ENCODE results near the gene DNAJC7.
"Not testable (repeated sequence)": the region's sequence is repeated elsewhere in the genome, so short reads cannot be mapped to it uniquely, and the experiment has no call there.

The DNAJC7 gene

DNA sequence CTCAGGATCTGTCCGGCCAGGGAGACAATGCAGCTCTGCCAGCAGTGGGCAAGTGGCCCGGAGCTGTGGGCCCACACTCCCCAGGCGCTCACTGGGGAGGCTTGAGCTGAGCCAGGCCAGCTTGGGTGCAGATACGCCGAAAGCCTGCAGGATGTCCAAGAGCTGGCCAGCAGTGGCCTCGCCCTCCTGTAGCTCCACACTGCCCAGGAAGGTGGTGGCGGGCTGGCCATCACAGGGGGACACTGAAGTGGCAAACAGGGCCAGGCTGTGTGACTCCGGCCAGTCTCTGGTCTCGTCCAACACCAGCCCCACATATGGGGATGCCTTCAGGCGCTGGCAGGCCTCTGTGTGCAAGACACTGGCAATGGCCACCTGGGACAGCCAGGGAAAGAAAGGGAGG lies 23.6 kb upstream of the DNAJC7 start:
- no peak for DNase-seq

DNA sequence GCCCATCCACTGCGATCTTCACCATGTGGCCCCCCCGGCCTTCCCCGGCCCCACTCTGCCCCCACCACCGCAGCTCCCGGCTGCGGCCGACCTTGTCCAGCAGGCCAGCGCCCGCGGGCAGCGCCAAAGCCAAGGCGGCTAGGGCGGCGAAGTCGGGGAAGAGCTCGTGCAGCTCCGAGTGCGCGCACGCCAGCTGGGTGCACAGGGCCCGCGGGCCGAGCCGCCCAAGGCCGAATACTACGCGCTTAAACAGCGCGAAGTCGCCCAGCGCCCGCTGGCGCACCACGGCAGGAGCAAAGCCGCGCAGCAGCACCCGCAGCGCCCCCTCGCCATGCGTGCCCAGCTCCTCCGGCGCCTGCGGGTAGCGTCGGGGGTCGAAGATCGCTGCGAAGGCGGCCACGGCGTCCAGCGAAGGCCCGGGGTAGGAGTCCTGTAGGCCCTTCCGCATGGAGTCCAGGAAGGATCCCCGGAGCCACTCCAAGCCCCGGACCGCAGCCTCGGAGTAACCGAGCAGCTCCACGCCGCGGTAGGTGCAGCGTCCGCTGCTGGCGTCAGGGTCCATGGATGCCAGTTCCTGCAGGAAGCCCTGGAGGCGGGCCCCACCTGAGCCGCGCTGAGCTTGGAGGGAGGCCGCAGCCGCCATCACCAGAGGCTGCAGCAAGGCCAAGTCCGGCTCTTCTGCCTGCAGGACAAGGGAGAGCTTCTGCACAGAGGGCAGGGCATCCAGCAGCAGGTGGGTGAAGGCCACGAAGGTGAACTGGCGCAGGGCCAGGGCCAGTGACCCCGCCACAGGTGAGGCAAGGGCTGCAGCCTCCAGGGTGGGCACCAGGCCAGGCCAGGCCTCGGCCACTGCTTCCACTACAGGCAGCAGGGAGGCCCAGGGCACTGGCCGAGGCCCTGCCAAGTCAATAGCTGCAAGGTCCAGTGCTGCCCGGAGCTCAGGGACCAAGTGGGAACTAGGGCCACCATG lies 22.8 kb upstream of the DNAJC7 start:
- no peak for DNase-seq

DNA sequence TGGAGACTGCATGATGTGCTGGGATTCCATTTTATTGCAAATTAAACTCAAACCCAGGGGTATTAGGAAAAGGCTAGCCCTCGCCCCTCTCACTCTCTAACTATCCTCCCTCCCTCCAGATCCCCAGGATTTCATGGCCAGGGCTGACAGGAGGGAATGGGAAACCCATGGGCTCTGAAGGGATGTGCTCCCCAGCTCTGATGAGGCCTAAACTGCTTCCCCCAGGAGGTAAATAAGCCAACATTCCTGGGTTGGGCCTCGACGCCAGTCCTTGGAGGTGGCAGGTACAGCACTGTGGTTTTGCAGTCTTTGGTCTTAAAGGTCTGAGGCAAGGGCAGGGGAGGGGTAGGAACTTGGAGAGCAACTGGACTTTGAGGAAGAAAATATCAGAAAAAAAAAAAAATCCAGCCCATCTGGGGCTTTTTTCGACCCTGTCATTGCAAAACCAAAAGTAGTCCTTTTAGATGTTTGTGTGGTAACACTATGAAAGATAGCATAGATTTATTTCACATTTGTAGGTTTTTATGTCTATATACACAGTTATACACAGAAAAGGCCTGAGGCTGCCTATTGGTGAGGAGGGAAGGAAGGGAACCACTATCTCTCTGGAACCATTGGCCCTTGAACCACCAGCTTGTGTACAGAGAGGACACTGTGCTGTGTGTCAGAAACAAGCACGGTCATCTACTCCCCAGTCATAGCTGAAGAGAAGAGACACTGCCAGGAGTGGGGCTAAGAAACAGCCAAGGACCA lies 21.2 kb upstream of the DNAJC7 start:
- DNase-seq: no peak

DNA sequence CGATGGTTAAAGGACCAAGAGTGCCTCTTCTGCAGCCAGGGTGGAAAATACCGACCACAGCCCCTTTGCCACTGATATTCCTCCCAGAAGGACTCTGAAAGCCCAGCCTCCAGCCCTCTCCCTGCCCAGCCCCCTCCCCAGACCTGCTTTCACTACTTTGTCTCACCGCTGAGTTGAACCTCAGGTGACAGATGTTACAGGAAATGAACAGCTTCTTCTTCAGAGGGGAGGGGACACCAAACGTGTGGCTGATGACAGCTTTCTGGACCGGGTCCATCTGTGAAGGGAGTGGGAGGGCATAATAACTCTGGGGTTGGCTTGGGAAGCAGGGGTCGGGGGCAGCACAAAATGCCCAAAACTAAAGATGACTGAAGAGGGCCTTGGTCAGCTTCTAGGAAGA lies 16.8 kb upstream of the DNAJC7 start:
- no peak for DNase-seq

DNA sequence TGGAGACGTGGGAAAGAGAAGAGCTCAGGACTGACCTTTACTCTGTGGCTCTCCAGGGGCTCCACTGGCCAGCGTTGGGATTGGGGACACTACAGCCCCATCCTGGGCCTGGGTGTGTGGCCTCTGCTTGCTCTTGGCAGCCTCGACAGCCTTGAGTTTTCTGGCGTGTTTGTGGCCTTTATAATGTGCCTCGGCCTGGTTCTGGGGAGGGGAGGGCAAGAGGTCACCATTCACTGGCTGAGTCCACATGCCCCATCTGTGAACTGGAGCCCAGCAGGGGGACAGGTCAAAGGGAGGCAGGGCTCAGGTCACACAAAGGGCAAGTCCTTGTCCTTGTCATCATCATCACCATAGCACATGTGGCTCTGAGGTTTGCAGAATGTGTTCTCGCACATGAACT lies 14.3 kb upstream of the DNAJC7 start:
- DNase-seq: no peak

DNA sequence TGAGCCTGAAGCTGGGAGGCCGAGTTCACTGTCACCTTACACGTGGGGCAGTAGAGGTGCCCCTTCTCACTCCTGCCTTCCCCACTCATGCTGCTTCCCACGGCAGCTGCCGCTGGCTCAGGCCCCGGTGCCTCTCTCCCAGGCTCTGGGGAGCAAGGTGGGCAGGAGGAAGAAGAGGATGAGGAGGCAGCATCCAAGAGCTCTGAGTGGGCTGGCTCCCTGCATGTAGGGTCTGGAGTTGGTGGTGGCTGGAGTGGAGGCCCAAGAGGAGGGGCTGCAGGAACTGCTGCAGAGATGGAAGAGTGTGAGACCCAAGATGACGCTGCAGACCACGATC lies 11.5 kb upstream of the DNAJC7 start:
- no peak for DNase-seq

DNA sequence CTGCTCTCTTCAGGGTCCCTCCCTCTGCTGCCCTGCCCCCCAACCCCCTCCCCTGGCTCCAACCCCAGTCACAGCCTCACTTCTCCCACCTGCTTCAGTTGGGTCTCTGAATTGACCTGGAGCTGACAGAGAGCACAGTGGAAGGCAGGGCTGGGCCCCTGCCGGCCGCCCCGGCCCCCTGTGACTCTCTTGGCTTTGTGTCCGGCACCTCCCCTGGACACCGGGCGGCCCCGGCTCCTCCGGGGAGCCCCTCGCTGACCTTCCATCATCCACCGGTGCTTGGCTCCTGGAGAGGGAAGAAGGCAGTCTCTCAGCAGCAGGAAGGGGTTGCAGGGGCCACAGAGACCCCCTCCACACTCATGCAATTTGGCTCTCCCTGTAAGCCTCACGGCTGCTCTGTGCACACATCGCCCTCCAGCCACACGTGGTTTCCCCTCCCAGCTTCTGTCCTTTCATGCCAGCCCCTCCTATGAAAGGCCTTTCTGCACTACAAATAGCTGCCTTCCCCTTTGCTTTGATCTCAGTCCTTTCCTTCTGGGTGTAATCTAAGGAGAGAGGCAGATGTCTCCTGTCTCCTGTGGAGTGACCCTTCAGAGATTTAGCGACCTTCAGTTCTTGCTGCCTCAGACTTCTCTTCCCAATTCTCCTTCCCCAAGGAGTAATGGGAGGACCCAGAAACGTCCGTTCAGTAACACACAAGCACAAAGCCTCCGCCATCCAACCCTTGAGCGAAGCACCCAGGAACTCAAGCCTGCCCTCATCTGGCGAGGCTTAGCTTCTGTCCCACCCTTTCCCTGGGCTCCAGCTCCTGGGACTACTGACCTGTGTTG lies 10.9 kb upstream of the DNAJC7 start:
- DNase-seq: no peak

DNA sequence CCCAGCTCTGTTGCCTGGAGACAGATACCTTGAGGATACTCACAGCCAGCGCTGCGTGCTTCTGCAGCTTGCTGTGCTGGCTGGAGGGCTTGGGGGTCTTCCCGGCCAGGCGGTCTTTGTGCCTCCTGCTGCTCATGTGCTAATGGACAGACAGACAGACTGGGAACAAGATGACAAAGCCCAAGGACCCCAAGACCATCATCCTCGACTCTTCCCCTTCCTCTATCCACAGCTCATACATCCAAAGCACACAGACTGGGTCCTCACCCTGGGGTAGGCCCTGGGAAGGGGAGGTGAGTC lies 10.3 kb upstream of the DNAJC7 start:
- no peak for DNase-seq

DNA sequence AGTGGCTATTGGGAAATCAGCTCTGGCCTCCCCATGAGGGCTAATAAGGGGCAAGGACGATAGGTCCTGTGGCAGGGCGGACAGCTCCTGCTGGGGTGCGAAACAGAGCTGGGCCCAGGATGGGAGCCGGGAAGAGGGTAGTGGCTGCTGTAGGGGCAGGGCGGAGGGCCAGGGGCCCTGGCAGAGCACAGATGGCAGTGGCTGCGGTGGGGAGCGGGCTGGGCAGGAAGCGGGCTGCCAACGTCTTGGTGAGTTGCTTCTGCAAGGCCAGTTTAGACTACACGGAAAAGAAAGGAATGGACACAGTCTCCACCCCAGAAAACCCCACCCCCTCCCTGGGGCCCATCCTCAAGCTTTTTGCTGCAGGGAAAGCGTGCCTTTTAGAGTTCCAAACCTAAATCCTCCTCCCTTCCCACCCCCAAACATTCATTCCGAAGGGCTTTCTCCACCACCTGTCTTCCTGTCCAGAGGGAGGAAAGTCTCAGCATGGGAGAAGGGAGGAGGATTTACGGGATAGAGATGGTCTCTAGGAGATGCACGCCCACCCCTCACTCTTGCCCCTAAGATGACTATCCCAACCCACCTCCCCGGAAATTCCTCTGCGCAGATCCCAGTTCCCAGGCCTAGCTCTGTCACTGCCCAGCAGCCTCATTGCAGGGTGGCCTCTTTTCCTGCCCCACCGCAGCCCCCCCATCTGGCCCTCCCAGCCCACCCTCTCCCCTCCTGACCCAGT lies 9.8 kb upstream of the DNAJC7 start:
- no peak for DNase-seq

DNA sequence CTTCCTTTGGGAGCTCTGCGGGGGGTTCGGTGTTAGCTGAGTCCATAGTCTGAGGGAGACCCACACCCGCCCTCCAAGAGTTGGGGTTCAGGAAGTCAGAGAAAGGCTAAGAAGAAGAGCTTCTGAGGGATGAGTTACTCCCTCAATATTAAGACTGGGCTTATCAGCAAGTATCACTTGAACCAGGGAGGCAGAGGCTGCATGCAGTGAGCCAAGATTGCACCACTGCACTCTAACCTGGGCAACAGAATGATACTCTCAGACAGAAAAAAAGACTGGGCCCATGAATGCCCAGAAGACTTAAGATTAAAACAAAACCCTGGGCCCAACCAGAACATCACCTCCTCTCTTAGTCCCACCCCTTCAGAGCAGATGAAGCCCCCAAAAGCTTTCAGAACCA lies 8.7 kb upstream of the DNAJC7 start:
- DNase-seq: no peak

DNA sequence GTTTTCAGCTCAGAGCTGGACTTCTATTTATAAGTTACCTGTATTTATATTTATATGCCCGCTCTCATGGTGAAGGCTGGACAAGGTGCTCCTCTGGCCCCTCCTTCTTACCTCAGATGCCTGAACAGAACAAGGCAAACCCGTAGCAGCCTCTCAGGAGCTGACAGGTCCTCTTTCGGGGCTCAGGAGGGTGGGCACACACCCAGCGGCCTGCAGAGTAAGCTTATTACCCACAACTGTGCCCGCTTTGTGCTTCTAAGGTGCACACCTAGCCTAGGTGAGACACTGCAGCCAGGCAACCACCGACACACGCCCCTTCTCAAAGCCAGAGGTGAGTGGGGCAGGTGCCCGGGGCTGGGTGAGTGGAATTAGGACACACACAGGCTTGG lies 7.9 kb upstream of the DNAJC7 start:
- no peak for DNase-seq

DNA sequence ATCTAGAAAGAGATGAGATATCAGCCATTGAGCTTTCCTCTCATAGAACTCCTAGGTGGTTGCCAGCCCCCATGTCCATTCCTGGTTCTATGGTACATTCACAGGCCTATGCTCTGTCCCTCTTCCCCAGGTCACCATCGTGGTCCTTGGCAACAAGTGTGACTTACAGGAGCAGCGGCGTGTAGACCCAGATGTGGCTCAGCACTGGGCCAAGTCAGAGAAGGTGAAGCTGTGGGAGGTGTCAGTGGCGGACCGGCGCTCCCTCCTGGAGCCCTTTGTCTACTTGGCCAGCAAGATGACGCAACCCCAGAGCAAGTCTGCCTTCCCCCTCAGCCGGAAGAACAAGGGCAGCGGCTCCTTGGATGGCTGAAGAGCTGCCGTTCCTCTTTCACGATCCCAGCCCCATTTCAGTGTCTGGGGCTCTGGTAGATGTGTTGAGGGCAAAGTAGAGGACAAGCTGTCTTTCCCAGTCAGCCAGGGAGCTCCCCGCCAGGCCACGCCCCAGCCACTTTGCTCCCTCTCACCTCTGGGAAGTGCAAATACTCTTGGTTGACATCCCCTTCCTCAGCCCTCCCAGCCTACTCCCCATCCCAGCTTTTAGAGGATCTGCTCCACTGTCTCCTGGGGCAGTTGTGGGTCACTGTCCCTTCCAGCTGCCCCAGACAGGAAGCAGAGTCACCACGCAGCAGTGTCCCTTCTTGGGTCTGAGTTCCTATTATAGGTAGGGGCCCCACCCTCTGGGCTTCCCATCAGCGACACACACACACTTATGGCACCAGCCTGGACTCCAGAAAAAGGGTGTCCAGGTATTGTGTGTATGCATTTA lies 6.5 kb upstream of the DNAJC7 start:
- no peak for DNase-seq

DNA sequence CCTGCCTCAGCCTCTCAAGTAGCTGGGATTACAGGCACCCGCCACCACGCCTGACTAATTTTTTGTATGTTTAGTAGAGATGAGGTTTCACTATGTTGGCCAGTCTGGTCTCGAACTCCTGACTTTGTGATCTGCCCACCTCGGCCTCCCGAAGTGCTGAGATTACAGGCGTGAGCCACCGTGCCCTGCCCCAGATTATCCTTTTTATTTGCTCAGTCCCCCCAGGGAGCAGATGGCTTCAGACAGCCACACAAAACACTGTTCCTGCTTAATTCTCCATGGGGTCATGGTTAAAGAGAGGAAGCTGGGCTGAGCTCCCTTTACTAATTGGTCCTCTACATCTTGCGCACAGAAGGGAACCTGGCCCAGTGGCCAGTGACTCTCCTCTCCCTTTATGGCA lies 3.6 kb upstream of the DNAJC7 start:
- DNase-seq: not testable (repeated sequence)

DNA sequence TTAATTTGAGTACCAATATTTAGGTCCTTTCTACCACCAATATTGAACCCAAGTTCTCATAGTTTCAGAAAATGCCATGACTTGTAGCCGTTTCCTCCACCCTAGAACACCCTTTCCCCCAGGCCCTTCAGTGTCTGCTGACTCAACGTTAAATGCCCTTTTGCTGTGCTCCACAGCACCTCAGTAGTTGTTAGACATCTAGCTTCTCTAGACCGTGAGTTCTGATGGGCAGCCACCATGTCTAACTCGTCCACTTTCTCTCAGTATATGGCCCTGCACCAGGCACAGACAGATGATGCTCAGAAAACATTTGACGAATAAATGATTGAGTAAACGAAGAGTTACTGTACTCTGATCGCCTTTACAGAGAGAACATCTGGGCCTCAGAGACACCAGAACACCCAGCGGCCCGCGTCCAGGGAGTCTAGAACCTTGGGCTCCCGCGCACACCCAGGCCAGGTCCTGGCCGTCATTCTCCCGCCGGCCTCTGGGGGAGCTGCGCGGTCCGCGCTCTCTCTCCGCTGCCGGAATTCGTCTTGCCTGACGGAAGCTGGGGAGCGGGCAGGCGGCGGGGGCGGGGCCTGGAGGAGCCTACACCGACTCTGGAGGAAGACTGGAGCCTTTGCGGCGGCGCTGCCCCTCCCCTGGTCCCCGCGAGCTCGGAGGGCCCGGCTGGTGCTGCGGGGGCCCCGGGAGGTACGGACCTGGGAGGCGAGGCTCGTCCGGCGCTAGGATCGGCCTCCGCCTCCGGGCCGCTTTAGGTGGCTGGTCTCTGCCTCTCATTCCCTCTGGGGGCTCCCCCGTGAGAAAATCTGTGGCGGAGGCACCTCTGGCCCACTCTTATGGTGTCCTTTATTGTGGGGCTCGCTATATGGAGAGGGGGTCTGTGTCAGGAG lies 2.5 kb upstream of the DNAJC7 start, which contains the start of gene NKIRAS2:
Gene NKIRAS2 (plus strand): TSS at position 582 of the 896 bp plus-strand sequence. CDS start 1,488 bp downstream, outside the sequence.
- peak; percentile 95 for DNase-seq

DNA sequence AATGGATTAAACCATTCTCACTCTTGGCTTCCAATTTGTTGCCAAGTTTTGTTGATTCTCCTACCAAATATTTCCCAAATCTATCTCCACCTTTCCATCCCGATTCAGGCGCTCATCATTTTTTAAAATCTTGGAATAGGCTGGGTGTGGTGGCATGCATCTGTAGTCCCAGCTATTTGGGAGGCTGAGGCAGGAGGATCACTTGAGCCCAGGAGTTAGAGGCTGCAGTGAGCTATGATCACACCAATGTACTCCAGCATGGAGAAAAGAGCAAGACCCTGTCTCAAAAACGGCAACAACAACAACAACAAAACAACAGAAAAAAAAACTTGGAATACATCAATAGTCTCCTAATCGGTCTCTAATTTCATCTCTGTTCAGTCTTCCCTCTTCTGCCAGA lies 1.7 kb upstream of the DNAJC7 start:
- DNase-seq: no peak

DNA sequence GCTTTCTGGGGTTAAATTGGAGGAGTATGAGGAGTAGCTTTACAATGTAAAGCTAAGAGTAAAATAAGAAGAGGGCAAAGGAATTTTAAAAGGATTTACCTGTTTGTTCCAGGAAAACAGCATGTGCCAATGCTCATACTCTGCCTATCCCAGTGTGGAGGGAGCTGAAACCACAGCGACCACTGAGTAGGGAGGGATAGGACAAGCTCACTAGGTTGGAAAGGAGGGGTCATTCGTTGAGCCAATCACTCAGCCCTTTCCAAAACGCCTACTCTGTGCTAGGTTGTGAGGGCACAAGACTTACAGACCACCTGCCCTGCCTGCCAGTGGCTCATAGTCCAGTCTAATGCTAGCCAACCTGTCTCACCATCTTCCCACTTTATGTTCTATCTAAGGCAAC lies 1.1 kb upstream of the DNAJC7 start:
- no peak for DNase-seq

DNA sequence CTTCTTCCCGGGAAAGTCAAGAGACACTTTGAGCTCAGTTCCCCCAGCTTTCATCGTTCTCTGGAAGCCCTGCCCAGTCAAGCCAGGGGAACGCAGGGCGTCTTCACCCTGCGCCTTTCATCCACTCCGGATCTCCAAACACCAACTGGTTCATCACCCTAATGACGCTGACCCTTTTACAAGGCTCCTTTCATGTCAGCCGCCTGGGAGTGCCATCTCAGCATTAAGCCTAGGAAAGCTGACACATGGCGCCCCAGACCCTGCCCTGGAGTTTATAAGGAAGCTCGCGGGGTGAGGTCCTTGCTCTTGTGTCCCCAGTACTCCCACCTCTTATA lies 594 bp upstream of the DNAJC7 start:
- no peak for DNase-seq

DNA sequence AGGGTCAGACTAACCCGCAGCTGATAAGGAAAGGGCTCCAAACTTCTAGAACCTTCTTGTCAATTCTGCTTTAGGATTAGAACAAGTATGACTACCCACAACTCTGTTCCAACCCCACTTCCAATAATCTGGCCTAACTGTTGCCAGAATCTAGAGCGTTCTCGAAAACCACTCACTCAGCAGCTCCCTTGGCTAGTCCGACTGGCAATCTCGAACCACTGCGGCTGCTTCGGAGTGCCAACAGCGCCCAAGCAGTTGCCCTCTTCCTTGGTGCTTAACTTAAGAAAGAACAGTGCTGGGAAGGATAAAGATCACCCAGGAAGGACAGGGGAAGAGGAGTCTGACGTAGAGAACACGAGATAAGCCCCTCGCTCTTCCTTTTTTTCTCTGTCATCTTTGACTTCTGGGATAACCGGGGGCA lies 818 bp downstream of the DNAJC7 start:
- DNase-seq: peak; percentile 18

DNA sequence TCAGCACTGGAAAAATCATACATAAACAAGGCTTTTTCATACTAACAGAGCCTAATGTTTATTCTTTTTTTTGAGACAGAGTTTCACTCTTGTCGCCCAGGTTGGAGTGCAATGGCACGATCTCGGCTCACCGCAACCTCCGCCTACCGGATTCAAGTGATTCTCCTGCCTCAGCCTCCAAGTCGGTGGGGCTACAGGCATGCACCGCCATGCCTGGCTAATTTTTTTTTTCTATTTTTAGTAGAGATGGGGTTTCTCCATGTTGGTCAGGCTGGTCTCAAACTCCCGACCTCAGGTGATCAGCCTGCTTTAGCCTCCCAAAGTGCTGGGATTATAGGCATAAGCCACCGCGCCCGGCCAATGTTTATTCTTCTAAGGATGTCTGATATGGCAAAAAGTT lies 3.5 kb downstream of the DNAJC7 start:
- not testable (repeated sequence) for DNase-seq

DNA sequence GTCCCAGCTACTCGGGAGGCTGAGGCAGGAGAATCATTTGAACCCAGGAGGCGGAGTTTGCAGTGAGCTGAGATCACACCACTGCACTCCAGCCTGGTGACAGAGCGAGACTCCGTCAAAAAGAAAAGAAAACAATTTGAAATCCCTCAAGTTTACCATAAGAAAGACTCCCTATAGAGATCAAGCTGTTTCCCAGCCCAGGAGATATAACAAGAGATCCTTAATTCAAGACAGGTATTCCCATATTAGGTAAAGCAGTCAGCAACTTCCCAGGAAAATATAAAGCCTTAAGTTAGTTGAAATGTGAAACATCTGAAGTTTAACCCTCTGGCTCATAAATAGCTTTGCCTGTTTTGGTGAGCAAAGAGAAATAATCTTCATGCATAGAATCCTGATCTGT lies 4.9 kb downstream of the DNAJC7 start:
- not testable (repeated sequence) for DNase-seq

Measured in stimulated activated CD4-positive, alpha-beta T cell treated with anti-CD3 and anti-CD28 coated beads, Interleukin-4, amount 100 ng/mL, for 1 hour (primary cell).